ENCODE results near the gene SLC6A18.

SLC6A18 gene

GRCh38 chr5:1294206-1294834 is 69.1 kb downstream of the SLC6A18 start:
- H3K4me3 ChIP-seq (ENCODE audit: low read depth, low read length): no peak overlapping the region

DNA sequence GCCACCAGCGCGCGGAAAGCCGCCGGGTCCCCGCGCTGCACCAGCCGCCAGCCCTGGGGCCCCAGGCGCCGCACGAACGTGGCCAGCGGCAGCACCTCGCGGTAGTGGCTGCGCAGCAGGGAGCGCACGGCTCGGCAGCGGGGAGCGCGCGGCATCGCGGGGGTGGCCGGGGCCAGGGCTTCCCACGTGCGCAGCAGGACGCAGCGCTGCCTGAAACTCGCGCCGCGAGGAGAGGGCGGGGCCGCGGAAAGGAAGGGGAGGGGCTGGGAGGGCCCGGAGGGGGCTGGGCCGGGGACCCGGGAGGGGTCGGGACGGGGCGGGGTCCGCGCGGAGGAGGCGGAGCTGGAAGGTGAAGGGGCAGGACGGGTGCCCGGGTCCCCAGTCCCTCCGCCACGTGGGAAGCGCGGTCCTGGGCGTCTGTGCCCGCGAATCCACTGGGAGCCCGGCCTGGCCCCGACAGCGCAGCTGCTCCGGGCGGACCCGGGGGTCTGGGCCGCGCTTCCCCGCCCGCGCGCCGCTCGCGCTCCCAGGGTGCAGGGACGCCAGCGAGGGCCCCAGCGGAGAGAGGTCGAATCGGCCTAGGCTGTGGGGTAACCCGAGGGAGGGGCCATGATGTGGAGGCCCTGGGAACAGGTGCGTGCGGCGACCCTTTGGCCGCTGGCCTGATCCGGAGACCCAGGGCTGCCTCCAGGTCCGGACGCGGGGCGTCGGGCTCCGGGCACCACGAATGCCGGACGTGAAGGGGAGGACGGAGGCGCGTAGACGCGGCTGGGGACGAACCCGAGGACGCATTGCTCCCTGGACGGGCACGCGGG is 69.9 kb downstream of the SLC6A18 start, which contains the start of gene TERT:
Gene TERT, minus strand, starts transcription at position 234 of the 815 bp plus-strand sequence. Its CDS starts 79 bp downstream, at position 155.
- Histone ChIP-seq H3K9ac (no peak within 1 kb of the TSS), H3K79me2 (no peaks in the 10 kb centered on the region), H3K9me3 (ENCODE audit: control insufficient read depth, low read length) (no peaks in the 10 kb centered on the region), H2AFZ (no peak within 1 kb of the TSS), H3K27ac (no peak within 1 kb of the TSS), H3K36me3 (ENCODE audit: control insufficient read depth, insufficient read depth, low read length) (no peaks in the 10 kb centered on the region), H3K4me2 (ENCODE audit: low read length) (no peak within 1 kb of the TSS), H3K4me3 (ENCODE audit: low read depth, low read length) (no peak within 1 kb of the TSS), H3K4me1 (no peaks in the 10 kb centered on the region), H3K27me3 (ENCODE audit: control insufficient read depth, insufficient read depth, low read length) (no peaks in the 10 kb centered on the region)
- TF ChIP-seq, protein P1, sequence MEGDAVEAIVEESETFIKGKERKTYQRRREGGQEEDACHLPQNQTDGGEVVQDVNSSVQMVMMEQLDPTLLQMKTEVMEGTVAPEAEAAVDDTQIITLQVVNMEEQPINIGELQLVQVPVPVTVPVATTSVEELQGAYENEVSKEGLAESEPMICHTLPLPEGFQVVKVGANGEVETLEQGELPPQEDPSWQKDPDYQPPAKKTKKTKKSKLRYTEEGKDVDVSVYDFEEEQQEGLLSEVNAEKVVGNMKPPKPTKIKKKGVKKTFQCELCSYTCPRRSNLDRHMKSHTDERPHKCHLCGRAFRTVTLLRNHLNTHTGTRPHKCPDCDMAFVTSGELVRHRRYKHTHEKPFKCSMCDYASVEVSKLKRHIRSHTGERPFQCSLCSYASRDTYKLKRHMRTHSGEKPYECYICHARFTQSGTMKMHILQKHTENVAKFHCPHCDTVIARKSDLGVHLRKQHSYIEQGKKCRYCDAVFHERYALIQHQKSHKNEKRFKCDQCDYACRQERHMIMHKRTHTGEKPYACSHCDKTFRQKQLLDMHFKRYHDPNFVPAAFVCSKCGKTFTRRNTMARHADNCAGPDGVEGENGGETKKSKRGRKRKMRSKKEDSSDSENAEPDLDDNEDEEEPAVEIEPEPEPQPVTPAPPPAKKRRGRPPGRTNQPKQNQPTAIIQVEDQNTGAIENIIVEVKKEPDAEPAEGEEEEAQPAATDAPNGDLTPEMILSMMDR (IDR thresholded peaks at IDR 0.05): no peak

More at GRCh38 chr5:1294206-1294834, 69.1 kb downstream of the SLC6A18 start:
- Histone ChIP-seq H3K4me2 (ENCODE audit: low read length) (no peak overlapping the region), H3K36me3 (ENCODE audit: control insufficient read depth, insufficient read depth, low read length) (no peaks in the 10 kb centered on the region), H3K27ac (no peak overlapping the region), H3K27me3 (ENCODE audit: control insufficient read depth, insufficient read depth, low read length) (no peaks in the 10 kb centered on the region), H3K79me2 (no peaks in the 10 kb centered on the region), H3K9me3 (ENCODE audit: control insufficient read depth, low read length) (no peaks in the 10 kb centered on the region), H3K9ac (no peak overlapping the region), H2AFZ (no peak overlapping the region), H3K4me1 (no peaks in the 10 kb centered on the region)
- TF ChIP-seq, protein P1 (IDR thresholded peaks at IDR 0.05): no peak

- no peaks in the 10 kb centered on the region for H3K79me2 ChIP-seq
- H3K9me3 ChIP-seq (ENCODE audit: control insufficient read depth, low read length): no peaks in the 10 kb centered on the region
- H3K4me2 ChIP-seq (ENCODE audit: low read length): no peak overlapping the region
- no peak overlapping the region for H3K27ac ChIP-seq
- TF ChIP-seq, protein P1 (IDR thresholded peaks at IDR 0.05): no peak
- no peak overlapping the region for H3K4me3 ChIP-seq (ENCODE audit: low read depth, low read length)
- no peak overlapping the region for H3K9ac ChIP-seq
- no peak overlapping the region for H2AFZ ChIP-seq
- no peaks in the 10 kb centered on the region for H3K27me3 ChIP-seq (ENCODE audit: control insufficient read depth, insufficient read depth, low read length)
- no peaks in the 10 kb centered on the region for H3K4me1 ChIP-seq
- H3K36me3 ChIP-seq (ENCODE audit: control insufficient read depth, insufficient read depth, low read length): no peaks in the 10 kb centered on the region
Observed at GRCh38 chr5:1295650-1296037, 70.5 kb downstream of the SLC6A18 start.
